Measurements from ENCODE around the gene GET4.

Gene GET4, protein sequence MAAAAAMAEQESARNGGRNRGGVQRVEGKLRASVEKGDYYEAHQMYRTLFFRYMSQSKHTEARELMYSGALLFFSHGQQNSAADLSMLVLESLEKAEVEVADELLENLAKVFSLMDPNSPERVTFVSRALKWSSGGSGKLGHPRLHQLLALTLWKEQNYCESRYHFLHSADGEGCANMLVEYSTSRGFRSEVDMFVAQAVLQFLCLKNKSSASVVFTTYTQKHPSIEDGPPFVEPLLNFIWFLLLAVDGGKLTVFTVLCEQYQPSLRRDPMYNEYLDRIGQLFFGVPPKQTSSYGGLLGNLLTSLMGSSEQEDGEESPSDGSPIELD

DNA sequence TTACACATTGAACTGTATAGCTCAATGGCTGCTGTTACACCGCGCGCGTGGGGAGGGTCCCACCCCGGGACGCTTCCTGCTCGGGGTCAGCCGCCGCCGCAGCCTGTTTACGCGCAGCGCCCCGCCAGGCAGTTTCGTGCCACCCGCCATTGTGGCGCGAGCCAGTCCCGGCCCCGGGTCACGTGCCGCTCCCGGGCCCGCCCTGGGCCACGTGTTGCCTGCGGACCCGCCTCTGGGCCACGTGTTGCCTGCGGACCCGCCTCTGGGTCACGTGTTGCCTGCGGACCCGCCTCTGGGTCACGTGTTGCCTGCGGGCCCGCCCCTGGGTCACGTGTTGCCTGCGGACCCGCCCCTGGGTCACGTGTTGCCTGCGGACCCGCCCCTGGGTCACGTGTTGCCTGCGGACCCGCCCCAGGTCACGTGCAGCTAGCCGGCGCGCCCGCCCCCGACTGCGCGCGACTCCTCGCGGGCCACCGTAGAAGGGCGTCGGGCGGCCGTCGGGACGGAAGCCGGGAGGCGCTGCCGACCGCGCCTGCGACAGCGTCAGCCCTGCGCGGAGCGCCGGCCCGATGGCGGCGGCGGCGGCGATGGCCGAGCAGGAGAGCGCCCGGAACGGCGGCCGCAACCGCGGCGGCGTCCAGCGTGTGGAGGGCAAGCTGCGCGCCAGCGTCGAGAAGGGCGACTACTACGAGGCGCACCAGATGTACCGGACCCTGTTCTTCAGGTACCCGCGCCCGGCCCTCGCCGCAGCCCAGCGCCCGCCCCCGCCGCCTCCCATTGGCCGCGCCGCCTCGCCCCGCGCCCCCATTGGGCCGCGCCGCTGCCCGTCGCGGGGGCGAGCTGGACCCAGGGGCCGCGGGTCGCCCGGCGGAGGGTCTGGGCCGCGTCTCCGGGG is at the start of gene GET4:
Gene GET4, plus strand, starts transcription at position 478 of the 895 bp plus-strand sequence. Its CDS starts 92 bp downstream, at position 570.
- peak within 1 kb of the TSS; percentile 87 for H3K4me3 ChIP-seq (replicated peaks; ENCODE audit: low read depth, low read length)
- DNase-seq (ENCODE audit: low read depth) = peak; percentile 96
- TF ChIP-seq CTCF (IDR thresholded peaks at IDR 0.05; ENCODE audit: low read length, missing control alignments) = no peak

GRCh38 chr7:828793-829561 is 47.4 kb upstream of the GET4 start:
- no peak for TF ChIP-seq CTCF (IDR thresholded peaks at IDR 0.05; ENCODE audit: low read length, missing control alignments)
- H3K4me3 ChIP-seq (replicated peaks; ENCODE audit: low read depth, low read length) = no peak overlapping the region
- DNase-seq (ENCODE audit: low read depth) = no peak

DNA sequence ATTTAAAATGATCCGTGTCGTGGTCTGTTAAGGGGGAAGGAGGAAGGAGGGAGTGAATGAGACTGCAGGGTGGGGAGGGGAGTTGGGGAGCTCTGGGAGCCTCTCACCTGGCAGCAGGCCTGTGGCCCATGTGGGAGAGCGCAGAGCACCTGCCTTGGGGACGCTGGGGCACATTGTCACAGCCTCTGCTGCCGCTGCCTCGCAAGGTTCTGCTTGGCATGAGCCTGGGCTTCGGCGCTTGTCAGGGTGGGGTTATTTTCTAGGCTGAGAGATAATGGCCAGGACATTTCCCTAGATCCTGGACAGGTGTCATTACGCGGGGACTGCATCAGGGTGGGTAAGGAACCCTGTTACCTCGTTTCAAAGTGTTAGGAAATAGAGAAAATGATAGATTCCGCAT is 46.3 kb upstream of the GET4 start:
- TF ChIP-seq CTCF (IDR thresholded peaks at IDR 0.05; ENCODE audit: low read length, missing control alignments) = no peak
- H3K4me3 ChIP-seq (replicated peaks; ENCODE audit: low read depth, low read length) = no peak overlapping the region
- no peak for DNase-seq (ENCODE audit: low read depth)

- TF ChIP-seq CTCF (IDR thresholded peaks at IDR 0.05; ENCODE audit: low read length, missing control alignments) = no peak
- peak overlapping the region; percentile 27 for H3K4me3 ChIP-seq (replicated peaks; ENCODE audit: low read depth, low read length)
- DNase-seq (ENCODE audit: low read depth) = peak; percentile 92
These were observed 44.7 kb upstream of the GET4 start for GRCh38 chr7:831596-832166.

DNA sequence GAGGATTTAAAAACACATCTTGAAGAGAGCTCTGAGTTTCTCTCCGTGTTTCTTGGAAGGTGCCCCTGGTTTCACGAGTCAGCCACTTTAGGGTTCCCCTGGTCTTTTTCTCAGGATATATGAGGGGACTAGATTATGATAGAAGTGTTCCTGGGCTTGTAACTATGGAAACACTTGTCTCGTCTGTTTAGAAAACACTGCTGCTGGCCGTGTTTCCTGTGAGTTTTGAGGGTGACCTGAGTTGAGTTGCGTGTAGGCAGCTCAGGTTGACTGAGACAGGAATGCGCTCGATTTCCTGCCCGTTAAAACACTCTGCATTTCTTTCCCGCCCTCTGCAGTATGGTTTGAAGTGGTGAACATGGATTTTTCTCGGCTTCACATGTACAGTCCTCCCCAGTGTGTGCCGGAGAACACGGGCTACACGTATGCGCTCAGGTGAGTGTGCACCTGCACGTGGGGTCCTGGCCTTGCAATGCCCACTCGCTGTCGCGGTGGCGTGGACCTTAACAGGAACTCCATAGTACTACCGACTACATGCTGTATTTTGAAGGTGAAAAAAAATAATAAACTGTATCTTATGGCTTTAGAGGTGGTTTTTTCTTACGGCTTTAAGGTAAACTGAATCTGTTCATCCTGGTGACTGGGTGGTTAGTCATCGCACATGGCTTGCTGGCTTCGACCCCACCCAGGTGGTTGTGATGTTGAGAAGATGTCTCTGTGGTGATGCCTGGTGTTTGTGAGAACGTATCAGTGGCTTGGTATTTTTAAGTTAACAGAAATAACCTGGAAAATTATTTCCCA is 44.0 kb upstream of the GET4 start, which contains the start of gene SUN1:
Gene SUN1, plus strand, starts transcription at position 310 of the 801 bp plus-strand sequence. Its CDS starts 49 bp downstream, at position 359.
- H3K4me3 ChIP-seq (replicated peaks; ENCODE audit: low read depth, low read length) = peak within 1 kb of the TSS; percentile 27
- DNase-seq (ENCODE audit: low read depth) = peak; percentile 84
- no peak for TF ChIP-seq CTCF (IDR thresholded peaks at IDR 0.05; ENCODE audit: low read length, missing control alignments)

Measured in fibroblast of pulmonary artery (primary cell).